SK-N-SH treated with all-trans-retinoic acid at 6 μM for 48 hours (cell line): ENCODE data around the gene TOX4.

ENCODE experiments used
- ATAC-seq: fragments of 200-7000 bp; cut with Tn5 transposase; 3 replicates; pipeline ENCODE4 v1.9.1; 2020; ENCODE audit warnings: mild to moderate bottlenecking, moderate library complexity
- ARNTL ChIP-seq: fragments of 450-650 bp; formaldehyde crosslinking; IDR thresholded peaks from 2 replicates; pipeline ENCODE4 v1.5.0; 2020; ENCODE audit warnings: low read depth, mild to moderate bottlenecking, moderate library complexity, borderline replicate concordance
- BACH2 ChIP-seq: fragments of 250-450 bp; sonication (Bioruptor Pico); IDR thresholded peaks from 2 replicates; pipeline ENCODE4 v1.9.0; 2021; ENCODE audit warnings: mild to moderate bottlenecking, borderline replicate concordance
- CREB5 ChIP-seq: fragments of 250-450 bp; sonication (Bioruptor Pico); IDR thresholded peaks from 2 replicates; pipeline ENCODE4 v1.5.1; 2020; ENCODE audit warnings: low read depth, mild to moderate bottlenecking, moderate library complexity
- CSDC2 ChIP-seq: fragments of 250-450 bp; sonication (Bioruptor Pico); IDR thresholded peaks from 2 replicates; pipeline ENCODE4 v1.5.0; 2020; ENCODE audit warnings: mild to moderate bottlenecking, moderate library complexity
- CSRNP3 ChIP-seq: fragments of 250-450 bp; sonication (Bioruptor Pico); IDR thresholded peaks from 2 replicates; pipeline ENCODE4 v1.5.1; 2021; ENCODE audit warnings: mild to moderate bottlenecking, moderate library complexity
- ESRRG ChIP-seq: fragments of 250-450 bp; sonication (Bioruptor Pico); IDR thresholded peaks from 2 replicates; pipeline ENCODE4 v1.6.1; 2021; ENCODE audit warnings: mild to moderate bottlenecking
- GLIS3 ChIP-seq: fragments of 250-450 bp; sonication (Bioruptor Pico); IDR thresholded peaks from 2 replicates; pipeline ENCODE4 v1.5.0; 2020; ENCODE audit warnings: mild to moderate bottlenecking, moderate library complexity
- ISL1 ChIP-seq: fragments of 250-450 bp; sonication (Bioruptor Pico); IDR thresholded peaks from 2 replicates; pipeline ENCODE4 v2.1.2; 2022; ENCODE audit warnings: mild to moderate bottlenecking, moderate library complexity
- OSR1 ChIP-seq: fragments of 250-450 bp; sonication (Bioruptor Pico); IDR thresholded peaks from 2 replicates; pipeline ENCODE4 v1.8.0; 2022; ENCODE audit warnings: moderate library complexity, mild to moderate bottlenecking, inconsistent platforms
- PATZ1 ChIP-seq: fragments of 250-450 bp; sonication (Bioruptor Pico); IDR thresholded peaks from 2 replicates; pipeline ENCODE4 v1.8.0; 2020; ENCODE audit warnings: mild to moderate bottlenecking, moderate library complexity, borderline replicate concordance
- POU6F1 ChIP-seq: fragments of 250-450 bp; sonication (Bioruptor Pico); IDR thresholded peaks from 2 replicates; pipeline ENCODE4 v1.8.0; 2021; ENCODE audit warnings: low read depth, mild to moderate bottlenecking, moderate library complexity, borderline replicate concordance
- PPARA ChIP-seq: fragments of 250-450 bp; sonication (Bioruptor Pico); IDR thresholded peaks from 2 replicates; pipeline ENCODE4 v1.5.0; 2020; ENCODE audit warnings: mild to moderate bottlenecking, borderline replicate concordance
- RARB ChIP-seq: fragments of 250-450 bp; sonication (Bioruptor Pico); IDR thresholded peaks from 2 replicates; pipeline ENCODE4 v1.8.0; 2021; ENCODE audit warnings: mild to moderate bottlenecking, moderate library complexity
- SNAI2 ChIP-seq: fragments of 250-450 bp; sonication (Bioruptor Pico); IDR thresholded peaks from 2 replicates; pipeline ENCODE4 v1.5.0; 2020; ENCODE audit warnings: mild to moderate bottlenecking, moderate library complexity
- TCF4 ChIP-seq: fragments of 250-450 bp; sonication (Bioruptor Pico); IDR thresholded peaks from 2 replicates; pipeline ENCODE4 v1.8.0; 2021; ENCODE audit warnings: mild to moderate bottlenecking, moderate library complexity, borderline replicate concordance
- TOX ChIP-seq: fragments of 250-450 bp; sonication (Bioruptor Pico); IDR thresholded peaks from 2 replicates; pipeline ENCODE4 v1.8.0; 2021; ENCODE audit warnings: mild to moderate bottlenecking, moderate library complexity, borderline replicate concordance
- TSHZ2 ChIP-seq: fragments of 250-450 bp; sonication (Bioruptor Pico); IDR thresholded peaks from 2 replicates; pipeline ENCODE4 v1.5.0; 2020; ENCODE audit warnings: mild to moderate bottlenecking, moderate library complexity
- ZC3H10 ChIP-seq: fragments of 250-450 bp; sonication (Bioruptor Pico); IDR thresholded peaks from 2 replicates; pipeline ENCODE4 v1.5.1; 2021; ENCODE audit warnings: mild to moderate bottlenecking, moderate library complexity
- ZFP3 ChIP-seq: fragments of 250-450 bp; sonication (Bioruptor Pico); IDR thresholded peaks from 2 replicates; pipeline ENCODE4 v1.5.0; 2020; ENCODE audit warnings: mild to moderate bottlenecking, moderate library complexity
- ZFP30 ChIP-seq: fragments of 450-650 bp; formaldehyde crosslinking; IDR thresholded peaks from 2 replicates; pipeline ENCODE4 v1.5.0; 2022; ENCODE audit warnings: mild to moderate bottlenecking, moderate library complexity
- ZNF565 ChIP-seq: fragments of 450-650 bp; formaldehyde crosslinking; conservative IDR thresholded peaks from 2 replicates; pipeline ENCODE4 v1.5.0; 2020; ENCODE audit warnings: low read depth, mild to moderate bottlenecking, moderate library complexity
- ZNF70 ChIP-seq: fragments of 450-650 bp; formaldehyde crosslinking; IDR thresholded peaks from 2 replicates; pipeline ENCODE4 v1.5.0; 2020; ENCODE audit warnings: mild to moderate bottlenecking, moderate library complexity
- ZNF8 ChIP-seq: fragments of 450-650 bp; formaldehyde crosslinking; IDR thresholded peaks from 2 replicates; pipeline ENCODE4 v1.5.0; 2020; ENCODE audit warnings: mild to moderate bottlenecking, moderate library complexity

Gene TOX4

GRCh38 chr14:21529515-21529914 is 52.5 kb downstream of the TOX4 start:
- TF ChIP-seq ISL1 (CRISPR knock-in tag) (no peak), ZNF8 (CRISPR knock-in tag) (no peak), TOX (CRISPR knock-in tag) (no peak), ZNF565 (no peak), TSHZ2 (no peak), BACH2 (CRISPR knock-in tag) (no peak), PPARA (no peak), ZNF70 (CRISPR knock-in tag) (no peak), CSRNP3 (no peak), OSR1 (CRISPR knock-in tag) (no peak), CSDC2 (CRISPR knock-in tag) (no peak), POU6F1 (CRISPR knock-in tag) (no peak), ZC3H10 (CRISPR knock-in tag) (no peak), GLIS3 (CRISPR knock-in tag) (no peak), TCF4 (CRISPR knock-in tag) (no peak), ARNTL (CRISPR knock-in tag) (no peak), ZFP30 (CRISPR knock-in tag) (no peak), SNAI2 (CRISPR knock-in tag) (no peak), PATZ1 (CRISPR knock-in tag) (no peak)
- no peak for ATAC-seq

GRCh38 chr14:21533294-21533693 is 56.3 kb downstream of the TOX4 start:
- no peak for TF ChIP-seq ZFP3 (CRISPR knock-in tag)
- TF ChIP-seq TCF4 (CRISPR knock-in tag) = no peak
- TF ChIP-seq ZC3H10 (CRISPR knock-in tag) = no peak
- TF ChIP-seq ESRRG (CRISPR knock-in tag) = no peak
- TF ChIP-seq OSR1 (CRISPR knock-in tag) = no peak
- TF ChIP-seq TSHZ2 = no peak
- TF ChIP-seq POU6F1 (CRISPR knock-in tag) = no peak
- TF ChIP-seq PPARA = no peak
- TF ChIP-seq ISL1 (CRISPR knock-in tag) = no peak
- no peak for TF ChIP-seq RARB (CRISPR knock-in tag)
- TF ChIP-seq ZNF565 = no peak
- no peak for TF ChIP-seq CSDC2 (CRISPR knock-in tag)
- no peak for TF ChIP-seq CREB5 (CRISPR knock-in tag)
- TF ChIP-seq TOX (CRISPR knock-in tag) = no peak
- no peak for TF ChIP-seq ARNTL (CRISPR knock-in tag)
- no peak for TF ChIP-seq BACH2 (CRISPR knock-in tag)
- no peak for TF ChIP-seq ZNF8 (CRISPR knock-in tag)
- no peak for TF ChIP-seq ZNF70 (CRISPR knock-in tag)
- no peak for TF ChIP-seq SNAI2 (CRISPR knock-in tag)
- no peak for TF ChIP-seq ZFP30 (CRISPR knock-in tag)
- TF ChIP-seq, all 23 proteins: peak for 0
- ATAC-seq = no peak
